HepG2 (cell line): ENCODE results near the gene CCL2. TPM values are rescaled to one million over a fixed set of nuclear protein-coding genes. Genes with fewer than 3 reads are reported as not detected.

Source experiments
- ATAC-seq: fragments of 200-7000 bp; cut with Tn5 transposase; 3 replicates; pipeline ENCODE4 v1.9.1; 2020; ENCODE audit warnings: mild to moderate bottlenecking, moderate library complexity
- BruUV-seq: library from RNA; stranded (reverse); fragments of 400-500 nt; replicated peaks from 2 replicates; lab custom pipeline; 2021; lab: Mats Ljungman, UMichigan
- CTCF ChIA-PET: fragments of 300-600 bp; formaldehyde crosslinking; extraction: SDS; loops from one replicate; lab custom pipeline; 2021; ENCODE audit warnings: low total read pairs, inconsistent platforms, low intra/inter-chr PET ratio; lab: Yijun Ruan, JAX
- POLR2A ChIA-PET: fragments of 350-600 bp; sonication (Branson Sonifier 250); formaldehyde crosslinking; loops from one replicate; lab custom pipeline; 2020; ENCODE audit warnings: antibody characterized with exemption, inconsistent platforms; lab: Yijun Ruan, JAX
- DNase-seq: peaks from one replicate; pipeline ENCODE4 v3.0.0-alpha.2; 2015; ENCODE audit warnings: low spot score
- FAIRE-seq: peaks from 3 replicates; lab custom pipeline; 2011; peaks lifted over from hg19 to GRCh38; lab: Jason Lieb, UNC
- H2AFZ ChIP-seq: one replicate; pipeline ENCODE4 v1.6.1; 2011; ENCODE audit warnings: low read length, inconsistent platforms
- H3K27ac ChIP-seq: fragments of 300-600 bp; 3 replicates; pipeline ENCODE4 v1.8.0; 2011; ENCODE audit warnings: mixed run types, mild to moderate bottlenecking, mixed read lengths, low read length, inconsistent platforms; ENCODE audit not compliant: insufficient read depth; ENCODE audit errors: extremely low read length
- H3K27me3 ChIP-seq, 2 experiments: fragments of 200-600 bp in 1 of 2; 2 replicates in 1 of 2; 3 replicates in 1 of 2; pipeline versions ENCODE4 v1.6.0 to v1.8.0; 2011; ENCODE audit warnings: low read length in 2 of 2, mild to moderate bottlenecking in 2 of 2, moderate library complexity in 2 of 2, inconsistent platforms in 1 of 2; ENCODE audit not compliant: insufficient read depth in 2 of 2, control insufficient read depth in 1 of 2
- H3K36me3 ChIP-seq, 2 experiments: fragments of 200-600 bp in 1 of 2; replicated peaks in 1 of 2; 2 replicates in 1 of 2; 3 replicates in 1 of 2; pipeline versions ENCODE4 v1.5.1 to v1.8.0; 2011; ENCODE audit warnings: low read length in 2 of 2, inconsistent platforms in 1 of 2; ENCODE audit not compliant: insufficient read depth in 2 of 2, control insufficient read depth in 1 of 2
- H3K4me1 ChIP-seq: 2 replicates; pipeline ENCODE4 v1.5.1; 2012; ENCODE audit warnings: low read length, inconsistent platforms; ENCODE audit not compliant: insufficient read depth
- H3K4me2 ChIP-seq: 2 replicates; pipeline ENCODE4 v1.6.0; 2011; ENCODE audit warnings: low read depth, low read length, inconsistent platforms
- H3K4me3 ChIP-seq, 3 experiments: fragments of 200-600 bp in 1 of 3; sonication (generic), shearing (Covaris generic) in 1 of 3; replicated peaks in 1 of 3; 2 replicates each; pipeline ENCODE4 v1.5.1; 2011 to 2016; ENCODE audit warnings: low read length in 3 of 3, inconsistent platforms in 2 of 3, low read depth in 2 of 3, mild to moderate bottlenecking in 2 of 3, control low read depth in 1 of 3, mixed read lengths in 1 of 3; ENCODE audit not compliant: insufficient read depth in 1 of 3
- H3K79me2 ChIP-seq: one replicate; pipeline ENCODE4 v1.6.1; 2011; ENCODE audit warnings: low read length, inconsistent platforms; ENCODE audit not compliant: insufficient read depth
- H3K9ac ChIP-seq: 2 replicates; pipeline ENCODE4 v1.6.0; 2011; ENCODE audit warnings: mild to moderate bottlenecking, low read depth, low read length, inconsistent platforms; ENCODE audit not compliant: insufficient read depth
- H3K9me3 ChIP-seq: 2 replicates; pipeline ENCODE4 v1.5.1; 2012; ENCODE audit warnings: mild to moderate bottlenecking, low read length
- H4K20me1 ChIP-seq: 2 replicates; pipeline ENCODE4 v1.6.0; 2011; ENCODE audit warnings: inconsistent platforms, mild to moderate bottlenecking, low read length, moderate library complexity; ENCODE audit not compliant: insufficient read depth
- ATAD3A ChIP-seq: sonication (generic); formaldehyde crosslinking; IDR thresholded peaks from 2 replicates; pipeline ENCODE4 v1.4.0; 2020; ENCODE audit warnings: missing genetic modification reagents
- CCDC6 ChIP-seq: sonication (generic); formaldehyde crosslinking; IDR thresholded peaks from 2 replicates; pipeline ENCODE4 v1.8.1; 2022; ENCODE audit warnings: mild to moderate bottlenecking, missing genetic modification reagents, moderate library complexity
- FLYWCH1 ChIP-seq: sonication (generic); formaldehyde crosslinking; IDR thresholded peaks from 2 replicates; pipeline ENCODE4 v1.8.1; 2023; ENCODE audit warnings: mild to moderate bottlenecking, missing genetic modification reagents
- HMG20B ChIP-seq: conservative IDR thresholded peaks from 2 replicates; pipeline ENCODE4 v1.6.1; 2016; ENCODE audit warnings: missing genetic modification reagents, missing compliant biosample characterization
- KAT2B ChIP-seq: fragments of 150-350 bp; IDR thresholded peaks from 2 replicates; pipeline ENCODE4 v1.6.1; 2014; ENCODE audit warnings: low read depth, low read length, borderline replicate concordance
- KDM4B ChIP-seq: sonication (generic); formaldehyde crosslinking; IDR thresholded peaks from 2 replicates; pipeline ENCODE4 v1.4.0; 2020; ENCODE audit warnings: missing genetic modification reagents
- KLF13 ChIP-seq: sonication (generic); formaldehyde crosslinking; IDR thresholded peaks from 2 replicates; pipeline ENCODE4 v1.4.0; 2020; ENCODE audit warnings: mild to moderate bottlenecking, missing genetic modification reagents
- PTBP1 ChIP-seq: fragments of 200-400 bp; formaldehyde crosslinking; IDR thresholded peaks from 2 replicates; pipeline ENCODE4 v1.6.1; 2018; ENCODE audit warnings: low read length, low read depth; ENCODE audit not compliant: poor library complexity, severe bottlenecking
- REXO4 ChIP-seq: sonication (generic); formaldehyde crosslinking; IDR thresholded peaks from 2 replicates; pipeline ENCODE4 v1.8.0; 2022; ENCODE audit warnings: missing genetic modification reagents, mild to moderate bottlenecking, borderline replicate concordance
- SMAD3 ChIP-seq: sonication (generic); formaldehyde crosslinking; IDR thresholded peaks from 2 replicates; pipeline ENCODE4 v1.4.0; 2020; ENCODE audit warnings: missing genetic modification reagents
- ZNF180 ChIP-seq: sonication (generic); formaldehyde crosslinking; IDR thresholded peaks from 2 replicates; pipeline ENCODE4 v1.4.0; 2020; ENCODE audit warnings: low read depth, missing genetic modification reagents, borderline replicate concordance
- ZNF382 ChIP-seq: sonication (generic); formaldehyde crosslinking; IDR thresholded peaks from 2 replicates; pipeline ENCODE4 v1.5.0; 2020; ENCODE audit warnings: missing genetic modification reagents, mild to moderate bottlenecking, borderline replicate concordance
- ZNF556 ChIP-seq: sonication (generic); formaldehyde crosslinking; IDR thresholded peaks from 2 replicates; pipeline ENCODE4 v1.4.0; 2020; ENCODE audit warnings: mild to moderate bottlenecking, missing genetic modification reagents, borderline replicate concordance
- ZSCAN21 ChIP-seq: sonication (generic); formaldehyde crosslinking; IDR thresholded peaks from 2 replicates; pipeline ENCODE4 v1.8.0; 2022; ENCODE audit warnings: mild to moderate bottlenecking, missing genetic modification reagents, moderate library complexity, borderline replicate concordance
- WGBS: methylation state at CpG from one replicate; pipeline ENCODE4 v1.1.6; 2017; ENCODE audit warnings: low lambda C conversion rate; 5-methylcytosine and 5-hydroxymethylcytosine counted together
- in situ Hi-C: cut with HindIII; loops from 2 replicates; pipeline ENCODE4 v1.10.0; 2017; ENCODE audit warnings: low pct_unique_long_range_greater_than_20kb; ENCODE audit not compliant: extremely low pct_ligation_motif_present
- intact Hi-C: fragments of 100-400 bp; cut with micrococcal nuclease; formaldehyde crosslinking; loops from one replicate; pipeline ENCODE4 v1.10.0; 2022; ENCODE audit not compliant: unreplicated experiment
- polyA plus RNA-seq, 8 experiments: library from polyadenylated mRNA; depleted of rRNA in 3 of 8; stranded (reverse) in 7 of 8; unstranded in 1 of 8; fragments of >200 nt; fragmentation: Illumina TruSeq in 4 of 8; extraction: Trizol in 4 of 8; gene quantifications; 2 replicates each; pipeline versions ENCODE4 v1.2.1 to v1.2.3, GENCODE V29; 2011 to 2016; ENCODE audit warnings: low read depth in 4 of 8, missing spikeins in 1 of 8, mixed read lengths in 1 of 8; ENCODE audit not compliant: insufficient read depth in 1 of 8
- total RNA-seq, 5 experiments: library from RNA; depleted of rRNA; stranded (reverse); fragments of >200 nt; fragmentation: Illumina TruSeq; extraction: Trizol; gene quantifications; 2 replicates each; pipeline ENCODE4 v1.2.3, GENCODE V29; 2016; ENCODE audit warnings: low read depth in 1 of 5
- TF ChIP-seq, protein P1 (sequence below), 2 experiments: fragments of 450-650 bp in 1 of 2; sonication (generic) in 1 of 2; formaldehyde crosslinking in 1 of 2; IDR thresholded peaks; 2 replicates each; pipeline versions ENCODE4 v1.6.1 to v1.8.0; 2016 to 2022; ENCODE audit warnings: antibody characterized with exemption in 1 of 2, mild to moderate bottlenecking in 1 of 2, missing genetic modification reagents in 1 of 2
- TF ChIP-seq, protein P2 (sequence below): IDR thresholded peaks from 2 replicates; pipeline ENCODE4 v1.6.1; 2016; ENCODE audit warnings: low read depth, borderline replicate concordance

The CCL2 gene
- total and polyA plus RNA-seq, 2 of the 13 experiments (the other 11 are each of a cell fraction or from before 2014, with no cell fraction given): not detected

DNA sequence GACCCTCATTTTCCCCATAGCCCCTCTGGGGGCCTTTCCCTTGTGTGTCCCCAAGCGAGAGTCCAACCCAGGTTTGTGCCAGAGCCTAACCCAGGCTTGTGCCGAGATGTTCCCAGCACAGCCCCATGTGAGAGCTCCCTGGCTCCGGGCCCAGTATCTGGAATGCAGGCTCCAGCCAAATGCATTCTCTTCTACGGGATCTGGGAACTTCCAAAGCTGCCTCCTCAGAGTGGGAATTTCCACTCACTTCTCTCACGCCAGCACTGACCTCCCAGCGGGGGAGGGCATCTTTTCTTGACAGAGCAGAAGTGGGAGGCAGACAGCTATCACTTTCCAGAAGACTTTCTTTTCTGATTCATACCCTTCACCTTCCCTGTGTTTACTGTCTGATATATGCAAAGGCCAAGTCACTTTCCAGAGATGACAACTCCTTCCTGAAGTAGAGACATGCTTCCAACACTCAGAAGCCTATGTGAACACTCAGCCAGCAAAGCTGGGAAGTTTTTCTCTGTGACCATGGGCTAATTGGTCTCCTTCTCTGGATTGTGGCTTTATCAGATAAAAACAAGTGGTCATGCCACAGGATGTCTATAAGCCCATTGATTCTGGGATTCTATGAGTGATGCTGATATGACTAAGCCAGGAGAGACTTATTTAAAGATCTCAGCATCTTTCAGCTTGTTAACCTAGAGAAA, 2.5 kb upstream of the CCL2 start:
- no peak overlapping the region for H3K4me2 ChIP-seq
- no peak for TF ChIP-seq ZNF382 (CRISPR knock-in tag)
- TF ChIP-seq, protein P1, sequence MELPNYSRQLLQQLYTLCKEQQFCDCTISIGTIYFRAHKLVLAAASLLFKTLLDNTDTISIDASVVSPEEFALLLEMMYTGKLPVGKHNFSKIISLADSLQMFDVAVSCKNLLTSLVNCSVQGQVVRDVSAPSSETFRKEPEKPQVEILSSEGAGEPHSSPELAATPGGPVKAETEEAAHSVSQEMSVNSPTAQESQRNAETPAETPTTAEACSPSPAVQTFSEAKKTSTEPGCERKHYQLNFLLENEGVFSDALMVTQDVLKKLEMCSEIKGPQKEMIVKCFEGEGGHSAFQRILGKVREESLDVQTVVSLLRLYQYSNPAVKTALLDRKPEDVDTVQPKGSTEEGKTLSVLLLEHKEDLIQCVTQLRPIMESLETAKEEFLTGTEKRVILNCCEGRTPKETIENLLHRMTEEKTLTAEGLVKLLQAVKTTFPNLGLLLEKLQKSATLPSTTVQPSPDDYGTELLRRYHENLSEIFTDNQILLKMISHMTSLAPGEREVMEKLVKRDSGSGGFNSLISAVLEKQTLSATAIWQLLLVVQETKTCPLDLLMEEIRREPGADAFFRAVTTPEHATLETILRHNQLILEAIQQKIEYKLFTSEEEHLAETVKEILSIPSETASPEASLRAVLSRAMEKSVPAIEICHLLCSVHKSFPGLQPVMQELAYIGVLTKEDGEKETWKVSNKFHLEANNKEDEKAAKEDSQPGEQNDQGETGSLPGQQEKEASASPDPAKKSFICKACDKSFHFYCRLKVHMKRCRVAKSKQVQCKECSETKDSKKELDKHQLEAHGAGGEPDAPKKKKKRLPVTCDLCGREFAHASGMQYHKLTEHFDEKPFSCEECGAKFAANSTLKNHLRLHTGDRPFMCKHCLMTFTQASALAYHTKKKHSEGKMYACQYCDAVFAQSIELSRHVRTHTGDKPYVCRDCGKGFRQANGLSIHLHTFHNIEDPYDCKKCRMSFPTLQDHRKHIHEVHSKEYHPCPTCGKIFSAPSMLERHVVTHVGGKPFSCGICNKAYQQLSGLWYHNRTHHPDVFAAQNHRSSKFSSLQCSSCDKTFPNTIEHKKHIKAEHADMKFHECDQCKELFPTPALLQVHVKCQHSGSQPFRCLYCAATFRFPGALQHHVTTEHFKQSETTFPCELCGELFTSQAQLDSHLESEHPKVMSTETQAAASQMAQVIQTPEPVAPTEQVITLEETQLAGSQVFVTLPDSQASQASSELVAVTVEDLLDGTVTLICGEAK (IDR thresholded peaks at IDR 0.05): no peak
- TF ChIP-seq, protein P1 (CRISPR knock-in tag; IDR thresholded peaks at IDR 0.05): no peak
- no peak for TF ChIP-seq REXO4 (CRISPR knock-in tag)
- TF ChIP-seq KAT2B: no peak
- TF ChIP-seq KLF13 (CRISPR knock-in tag): no peak
- no peak for TF ChIP-seq HMG20B (CRISPR knock-in tag)
- no peak for TF ChIP-seq ATAD3A (CRISPR knock-in tag)
- no peak for TF ChIP-seq FLYWCH1 (CRISPR knock-in tag)
- no peak for TF ChIP-seq KDM4B (CRISPR knock-in tag)
- no peak for TF ChIP-seq ZNF556 (CRISPR knock-in tag)
- TF ChIP-seq ZNF180 (CRISPR knock-in tag): no peak
- TF ChIP-seq, protein P2, sequence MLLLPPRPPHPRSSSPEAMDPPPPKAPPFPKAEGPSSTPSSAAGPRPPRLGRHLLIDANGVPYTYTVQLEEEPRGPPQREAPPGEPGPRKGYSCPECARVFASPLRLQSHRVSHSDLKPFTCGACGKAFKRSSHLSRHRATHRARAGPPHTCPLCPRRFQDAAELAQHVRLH (CRISPR knock-in tag): no peak
- no peak for TF ChIP-seq PTBP1
- no peak for TF ChIP-seq CCDC6 (CRISPR knock-in tag)
- TF ChIP-seq ZSCAN21 (CRISPR knock-in tag): no peak
- TF ChIP-seq SMAD3 (CRISPR knock-in tag): no peak

More for the DNA sequence above, 2.5 kb upstream of the CCL2 start:
- Histone ChIP-seq H4K20me1 (no peaks in the 10 kb centered on the region), H3K36me3 (no peaks in the 10 kb centered on the region), H3K27me3 (no peaks in the 10 kb centered on the region), H3K27ac (no peak overlapping the region), H3K9ac (no peak overlapping the region), H2AFZ (no peak overlapping the region), H3K4me1 (no peaks in the 10 kb centered on the region), H3K79me2 (no peaks in the 10 kb centered on the region), H3K4me3 (no peak overlapping the region), H3K9me3 (no peaks in the 10 kb centered on the region)
- ATAC-seq: no peak
- in situ Hi-C loops (no loop called here), intact Hi-C loops (no loop called here)
- no TSS peak for BruUV-seq
- DNase-seq: no peak
- WGBS: 0% methylated on average over 3 of the region's 6 CpGs
- POLR2A ChIA-PET: no interaction called here
- CTCF ChIA-PET: no interaction called here
- no peak for FAIRE-seq
